Activated CD4-positive, alpha-beta T cell treated with anti-CD3 and anti-CD28 coated beads, Interleukin-2, amount 50 U/mL, for 24 hours (primary cell): ENCODE data around the gene ATAD3C.
"Not testable (repeated sequence)": the region's sequence is repeated elsewhere in the genome, so short reads cannot be mapped to it uniquely, and the experiment has no call there.

ENCODE experiments used
- DNase-seq, 2 donors: peaks; one replicate each; pipeline ENCODE4 v3.0.0-alpha.2; 2020; ENCODE audit warnings: low read depth in 1 of 2, low spot score in 1 of 2

The ATAD3C gene

GRCh38 chr1:1418464-1419362 is 30.8 kb upstream of the ATAD3C start:
- no peak for DNase-seq

GRCh38 chr1:1419363-1419812 is 30.1 kb upstream of the ATAD3C start:
- no peak for DNase-seq

- DNase-seq = no peak
These were observed 29.5 kb upstream of the ATAD3C start for GRCh38 chr1:1419813-1420653.

- DNase-seq = no peak
These were observed 28.8 kb upstream of the ATAD3C start for GRCh38 chr1:1420654-1421141.

GRCh38 chr1:1421147-1421906 is 28.2 kb upstream of the ATAD3C start, which contains the start of gene ANKRD65:
ANKRD65 (minus strand) TSS chr1:1421276; CDS start chr1:1421005, 271 bp downstream.
- no peak for DNase-seq

- DNase-seq = no peak
These were observed 27.5 kb upstream of the ATAD3C start for GRCh38 chr1:1421907-1422464.

GRCh38 chr1:1422465-1423244 is 26.8 kb upstream of the ATAD3C start:
- DNase-seq = no peak

GRCh38 chr1:1423245-1423597 is 26.3 kb upstream of the ATAD3C start:
- DNase-seq = no peak

GRCh38 chr1:1424707-1425106 is 24.8 kb upstream of the ATAD3C start:
- DNase-seq = no peak

- no peak for DNase-seq
These were observed 24.1 kb upstream of the ATAD3C start for GRCh38 chr1:1425426-1425752.

- DNase-seq = no peak
These were observed 23.6 kb upstream of the ATAD3C start for GRCh38 chr1:1425753-1426495.

- DNase-seq = no peak
These were observed 22.9 kb upstream of the ATAD3C start for GRCh38 chr1:1426496-1427105.

- DNase-seq = no peak
These were observed 22.2 kb upstream of the ATAD3C start for GRCh38 chr1:1427106-1427819.

- DNase-seq = no peak
These were observed 21.7 kb upstream of the ATAD3C start for GRCh38 chr1:1427820-1428148.

GRCh38 chr1:1428174-1428573 is 21.3 kb upstream of the ATAD3C start:
- no peak for DNase-seq

- DNase-seq = not testable (repeated sequence)
These were observed 20.5 kb upstream of the ATAD3C start for GRCh38 chr1:1428967-1429366.

GRCh38 chr1:1429671-1430073 is 19.8 kb upstream of the ATAD3C start:
- DNase-seq = no peak
